EL (cell line): ENCODE results near the gene PNMA8B.

Source experiments
- DNase-seq: peaks from one replicate; pipeline ENCODE4 v3.0.0-alpha.2; 2016

The PNMA8B gene

DNA sequence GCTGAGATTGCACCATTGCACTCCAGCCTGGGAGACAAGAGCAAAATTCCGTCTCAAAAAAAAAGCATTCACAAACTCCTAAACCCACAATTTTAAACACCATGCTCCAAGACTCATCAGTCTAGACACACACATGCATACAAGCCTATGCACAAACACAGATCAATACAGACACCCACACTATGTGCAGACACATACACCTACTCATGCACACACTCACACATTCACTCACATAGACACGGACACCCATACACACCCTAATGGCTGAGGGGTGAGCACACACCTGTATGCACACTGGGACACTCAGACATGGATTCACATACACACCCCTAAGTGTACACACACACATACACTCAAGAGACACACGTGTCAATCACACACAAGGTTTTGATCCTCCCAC lies 9.3 kb downstream of the PNMA8B start:
- DNase-seq: no peak

DNA sequence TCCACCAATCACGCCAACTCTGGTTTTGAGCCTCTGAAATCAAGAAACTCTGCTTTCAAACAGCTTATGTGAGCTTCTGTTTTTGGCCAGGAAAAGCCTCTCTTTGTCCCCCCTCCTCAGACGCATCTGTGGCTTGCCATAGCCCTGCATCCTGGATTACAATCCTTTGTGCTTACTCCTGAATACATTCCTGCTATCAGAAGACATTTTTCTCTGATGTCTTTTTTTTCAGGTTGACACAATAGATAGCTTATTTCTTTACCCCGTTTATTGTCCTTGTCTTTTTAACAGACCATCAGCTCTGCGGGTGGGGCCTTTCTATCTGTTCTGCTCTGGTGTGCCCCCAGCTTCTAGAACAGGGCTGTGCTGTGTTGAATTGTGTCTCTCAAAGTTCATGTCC lies 11.0 kb downstream of the PNMA8B start:
- DNase-seq: no peak

DNA sequence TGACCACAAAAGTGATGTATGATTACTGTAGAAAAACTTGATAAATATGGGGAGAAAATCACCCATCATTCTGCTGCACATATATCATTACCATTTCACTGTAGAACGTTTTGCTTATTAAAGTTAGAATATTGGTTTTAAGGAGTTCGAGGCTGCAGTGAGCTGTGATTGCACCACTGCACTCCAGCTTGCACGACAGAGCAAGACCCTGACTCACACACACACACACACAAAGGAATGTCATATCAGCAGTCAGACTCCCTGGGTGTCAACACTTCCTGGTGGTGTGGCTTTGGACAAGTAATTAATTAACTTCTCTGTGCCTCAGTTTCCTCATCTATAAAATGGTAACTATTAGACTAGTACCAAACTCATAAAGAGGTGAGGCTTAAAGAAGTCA lies 13.0 kb downstream of the PNMA8B start:
- peak; percentile 45 for DNase-seq

DNA sequence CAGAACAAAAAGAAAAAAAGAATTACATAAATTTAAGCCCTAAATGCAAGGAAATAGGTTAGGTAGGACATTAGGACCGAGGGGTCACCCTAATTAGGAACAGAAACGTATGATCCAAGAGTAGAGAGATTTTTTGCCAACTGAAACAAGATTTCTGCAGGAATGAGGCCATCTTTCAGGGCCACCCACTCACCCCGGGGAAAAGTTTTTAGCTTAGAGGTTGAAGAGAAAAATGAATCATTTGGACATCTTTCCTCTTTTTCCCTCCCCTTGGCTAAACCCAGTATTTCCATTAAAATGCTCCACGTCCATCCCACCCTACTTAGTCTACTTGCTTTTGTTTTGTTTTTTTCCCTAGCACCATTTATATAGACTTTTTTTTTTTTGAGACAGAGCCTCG lies 13.7 kb downstream of the PNMA8B start:
- no peak for DNase-seq

DNA sequence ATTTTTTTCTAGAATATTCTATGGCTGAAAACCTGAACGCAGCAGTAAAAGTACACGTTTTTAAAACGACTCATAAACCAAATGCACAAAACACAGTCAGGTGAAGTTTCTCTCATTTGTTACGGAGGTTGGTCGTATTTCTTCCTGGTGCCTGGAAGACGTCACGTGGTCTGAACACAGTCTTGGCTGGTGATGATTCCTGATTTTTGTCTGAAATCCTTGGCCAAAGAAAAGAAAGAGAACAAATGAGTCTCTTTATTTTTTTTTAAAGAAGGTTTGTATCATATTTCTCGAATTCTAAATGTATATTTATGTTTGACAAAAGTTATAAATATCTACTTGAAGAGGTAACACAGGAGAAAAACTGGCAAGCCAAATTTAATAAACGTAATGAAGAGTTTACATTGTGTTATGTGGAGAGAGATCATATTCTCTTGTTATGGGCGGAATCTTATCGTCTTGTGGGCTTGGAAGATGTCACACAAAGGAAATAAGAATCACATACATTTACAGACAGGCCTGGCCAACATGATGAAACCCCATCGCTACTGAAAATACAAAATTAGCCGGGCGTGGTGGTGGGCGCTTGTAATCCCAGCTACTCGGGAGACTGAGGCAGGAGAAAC lies 14.3 kb downstream of the PNMA8B start:
- no peak for DNase-seq

DNA sequence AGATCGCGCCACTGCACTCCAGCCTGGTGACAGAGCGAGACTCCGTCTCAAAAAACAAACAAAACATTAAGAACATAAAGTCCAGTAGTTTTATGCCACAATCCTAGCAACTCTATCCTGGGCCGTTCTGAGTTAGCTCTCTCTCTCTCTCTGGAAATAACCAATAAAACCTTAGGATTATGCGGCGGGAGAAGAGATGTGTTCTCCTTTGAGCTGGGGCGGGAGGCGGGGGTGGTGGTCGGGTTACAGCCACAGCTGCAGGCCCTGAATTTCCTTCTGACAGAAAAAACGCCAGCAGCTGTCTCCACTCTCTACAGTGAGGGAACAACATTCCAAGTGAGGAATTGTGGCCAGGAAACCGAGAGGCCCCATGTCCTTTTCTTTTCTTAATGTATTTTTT lies 15.3 kb downstream of the PNMA8B start:
- peak; percentile 18 for DNase-seq

DNA sequence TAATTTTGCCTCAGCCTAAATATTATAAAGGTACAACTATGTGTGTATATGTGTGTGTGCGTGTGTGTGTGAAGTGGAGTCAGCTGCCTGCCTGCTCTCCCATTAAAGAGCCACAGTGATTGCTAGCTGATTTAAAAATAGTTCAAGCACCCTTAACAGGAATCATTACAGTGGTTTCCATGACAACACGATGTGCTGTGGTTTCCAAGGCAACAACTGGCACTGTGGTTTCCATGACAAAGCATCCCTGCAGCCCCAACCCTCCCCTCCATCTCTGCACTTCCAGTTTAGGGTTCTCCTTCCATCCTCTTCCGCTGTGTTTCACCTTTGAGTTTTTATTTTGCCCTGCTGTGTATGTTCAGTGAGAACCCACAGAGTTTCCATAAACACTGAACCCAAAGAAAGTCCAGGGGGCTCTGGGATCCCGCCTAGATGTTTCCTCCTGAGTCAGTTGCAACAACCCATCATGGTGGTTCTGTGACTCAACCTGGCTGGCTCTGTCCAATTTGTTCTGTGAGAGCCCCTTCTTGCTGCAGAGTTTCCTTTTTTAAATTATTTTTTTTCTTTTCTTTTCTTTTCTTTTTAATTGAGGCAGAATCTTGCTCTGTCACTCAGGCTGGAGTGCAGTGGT lies 17.2 kb downstream of the PNMA8B start:
- DNase-seq: no peak

DNA sequence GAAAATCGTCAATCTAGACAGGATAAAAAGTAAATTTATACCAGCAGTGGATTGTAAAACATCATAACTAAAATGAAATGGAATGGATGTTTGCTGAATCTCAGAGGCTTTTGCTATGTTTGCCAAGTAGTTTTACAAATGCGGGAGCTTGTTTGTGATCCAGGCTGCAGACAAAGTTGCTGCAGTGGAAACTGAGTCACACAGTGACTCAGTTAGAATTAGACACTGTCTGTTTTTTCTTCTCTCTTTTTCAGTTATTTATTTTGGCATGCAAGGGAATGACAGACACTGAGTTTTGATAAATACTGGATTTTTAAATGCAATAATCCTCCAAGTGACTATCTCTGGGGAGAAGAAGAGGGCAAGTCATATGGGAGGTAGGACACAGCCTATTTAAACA lies 19.7 kb downstream of the PNMA8B start:
- DNase-seq: no peak

DNA sequence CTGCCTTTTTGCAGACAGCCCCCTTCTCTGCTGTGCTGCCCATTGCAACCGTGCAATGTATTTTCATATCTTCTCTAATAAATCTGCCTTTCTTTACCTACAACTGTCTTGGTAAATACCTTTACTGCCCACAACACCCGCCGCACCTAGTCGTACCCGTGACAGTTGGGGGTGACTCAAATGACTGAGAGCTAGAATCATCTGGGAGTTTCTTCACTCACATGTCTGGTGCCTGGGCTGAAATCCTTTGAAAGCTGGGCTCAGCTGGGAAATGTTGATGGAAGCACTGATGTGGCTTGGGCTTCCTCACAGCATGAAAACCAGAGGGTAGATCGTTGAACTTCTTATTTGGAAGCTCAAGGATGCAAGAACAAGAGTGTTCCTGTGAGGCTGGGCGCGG lies 21.5 kb downstream of the PNMA8B start:
- no peak for DNase-seq

DNA sequence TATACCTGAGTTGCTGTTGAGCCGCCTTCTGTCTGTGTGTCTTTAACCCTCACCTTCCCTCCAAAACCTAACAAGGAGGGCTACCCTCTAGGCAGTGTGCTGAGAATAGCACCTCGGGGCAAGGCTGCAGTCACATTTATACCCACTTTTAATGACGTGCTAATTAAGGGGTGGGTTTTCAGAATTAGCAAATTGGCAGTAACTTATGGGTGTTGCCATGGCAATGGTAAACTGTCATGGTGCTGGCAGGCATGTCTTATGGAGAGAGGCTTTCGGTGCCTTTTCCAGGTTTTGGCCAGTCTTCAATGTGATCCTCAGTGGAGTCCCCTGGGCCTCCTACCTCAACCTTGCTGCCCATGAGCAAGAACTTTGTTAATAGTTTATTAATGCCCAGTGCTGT lies 23.1 kb downstream of the PNMA8B start:
- DNase-seq: no peak

DNA sequence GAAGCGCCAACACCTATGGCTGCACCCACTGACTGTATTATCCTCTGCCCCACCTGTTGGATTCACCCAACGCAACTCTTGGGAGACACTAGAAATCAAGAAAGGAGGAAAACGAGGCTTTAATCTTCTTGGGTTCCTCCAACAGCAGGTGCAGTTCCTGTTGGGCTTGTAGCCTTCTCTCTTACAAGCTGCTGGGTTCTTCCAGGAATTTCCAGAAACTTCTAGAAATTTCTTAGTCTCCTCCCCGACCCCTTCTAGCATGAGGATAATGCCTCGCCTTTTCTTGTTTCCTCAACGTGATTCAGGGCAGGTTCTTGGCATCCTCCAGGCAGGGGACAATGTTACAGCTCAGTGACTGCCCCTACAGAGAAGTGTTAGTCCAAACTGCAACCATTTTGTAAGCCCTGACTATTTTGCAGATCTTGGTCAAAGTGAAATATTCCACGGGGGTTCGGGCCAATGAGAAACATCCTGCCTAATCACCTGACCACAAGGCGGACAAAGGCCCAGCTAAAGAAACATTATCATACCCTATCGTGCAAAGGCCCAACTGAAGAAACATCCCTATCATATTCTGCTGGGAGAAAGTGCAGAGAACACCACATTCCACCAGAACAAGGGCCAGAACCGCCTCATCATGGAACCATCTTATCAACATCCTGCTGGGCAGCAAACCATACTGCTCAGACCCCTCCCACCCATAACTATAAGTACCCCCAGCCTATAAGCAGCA lies 23.7 kb downstream of the PNMA8B start:
- DNase-seq: no peak

DNA sequence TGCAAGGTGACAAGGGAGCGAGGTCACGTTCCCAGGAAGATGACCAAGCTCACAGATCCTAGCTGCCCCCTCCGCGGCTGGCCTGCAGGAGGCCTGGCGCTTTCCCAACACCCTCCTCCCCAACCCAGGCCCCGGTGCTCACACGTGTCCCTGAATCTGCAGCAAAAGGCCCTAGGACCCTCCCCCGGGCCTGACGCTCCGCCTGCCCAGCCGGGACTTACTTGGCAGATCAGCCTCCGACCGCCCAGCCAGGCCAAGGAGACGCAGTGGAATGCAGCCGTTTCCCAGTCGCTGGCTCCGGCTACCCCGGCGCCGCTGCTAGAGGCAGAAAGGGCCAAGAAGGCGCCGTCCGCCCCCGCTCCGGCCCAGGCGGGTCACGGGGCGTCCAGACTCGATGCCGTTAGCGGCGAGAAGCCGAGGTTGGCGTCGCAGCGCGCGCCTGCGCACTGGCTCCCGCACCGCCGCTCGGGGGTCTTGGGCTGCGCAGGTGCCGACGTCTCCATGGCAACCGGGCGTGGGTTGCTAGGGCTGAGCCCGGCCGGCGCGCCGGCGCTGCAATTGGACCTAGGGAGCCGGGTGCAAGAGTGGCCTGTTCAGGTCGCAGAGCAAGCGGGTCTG lies 24.4 kb downstream of the PNMA8B start, which contains the start of gene PNMA8A:
PNMA8A (minus strand) TSS at position 448 of the 618 bp plus-strand sequence. CDS start 528 bp downstream, outside the sequence.
- peak; percentile 59 for DNase-seq

DNA sequence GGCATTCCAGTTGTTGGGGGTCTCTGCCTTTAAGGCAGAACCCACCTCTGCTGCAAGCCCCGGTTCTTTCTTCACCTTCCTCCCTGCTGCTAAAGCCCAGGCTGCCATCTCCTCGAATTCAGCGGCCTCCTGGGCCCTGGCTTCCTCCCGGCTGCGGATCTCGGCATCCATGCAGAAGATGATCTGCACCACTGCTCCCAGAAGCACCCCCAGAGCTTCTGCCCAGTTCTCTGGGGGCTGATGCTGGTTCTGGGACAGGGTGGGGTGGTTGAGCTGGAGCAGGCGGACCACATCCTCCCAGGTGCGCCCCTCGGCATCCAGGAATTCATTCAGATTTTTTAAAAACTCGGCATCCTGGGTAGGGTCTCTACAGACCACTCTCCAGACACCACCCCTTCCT lies 25.3 kb downstream of the PNMA8B start:
- no peak for DNase-seq

DNA sequence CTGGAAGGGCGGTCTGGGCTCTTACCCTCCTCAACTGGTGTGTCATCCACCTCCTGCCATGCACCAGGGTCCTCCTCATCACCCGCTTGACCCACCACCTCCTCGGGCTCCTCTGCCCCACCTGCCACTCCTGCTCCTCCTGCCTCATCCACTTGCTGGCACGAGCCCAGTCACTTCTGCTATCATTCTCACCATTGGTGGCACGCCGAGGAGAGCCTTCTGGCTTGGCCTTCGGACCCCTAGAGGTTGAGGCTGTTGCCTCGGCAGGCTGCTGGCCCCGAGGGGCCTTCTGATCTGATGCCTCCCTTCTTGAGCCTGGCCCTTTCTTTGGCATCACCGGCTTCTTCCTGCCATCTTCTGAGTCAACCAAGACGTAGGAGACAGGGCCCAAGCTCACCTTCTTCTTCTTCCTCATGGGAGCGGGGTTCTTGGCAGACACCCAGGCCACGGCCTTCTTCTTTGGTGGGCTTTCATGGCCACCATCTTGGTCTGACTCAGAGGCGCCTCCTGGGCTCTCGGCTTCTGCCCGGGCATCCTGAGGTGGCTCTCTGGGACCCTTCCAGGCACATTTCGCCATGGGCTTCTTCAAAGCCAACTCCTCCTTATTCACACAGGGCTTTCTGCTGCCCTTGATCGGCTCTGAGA lies 26.0 kb downstream of the PNMA8B start:
- DNase-seq: no peak

DNA sequence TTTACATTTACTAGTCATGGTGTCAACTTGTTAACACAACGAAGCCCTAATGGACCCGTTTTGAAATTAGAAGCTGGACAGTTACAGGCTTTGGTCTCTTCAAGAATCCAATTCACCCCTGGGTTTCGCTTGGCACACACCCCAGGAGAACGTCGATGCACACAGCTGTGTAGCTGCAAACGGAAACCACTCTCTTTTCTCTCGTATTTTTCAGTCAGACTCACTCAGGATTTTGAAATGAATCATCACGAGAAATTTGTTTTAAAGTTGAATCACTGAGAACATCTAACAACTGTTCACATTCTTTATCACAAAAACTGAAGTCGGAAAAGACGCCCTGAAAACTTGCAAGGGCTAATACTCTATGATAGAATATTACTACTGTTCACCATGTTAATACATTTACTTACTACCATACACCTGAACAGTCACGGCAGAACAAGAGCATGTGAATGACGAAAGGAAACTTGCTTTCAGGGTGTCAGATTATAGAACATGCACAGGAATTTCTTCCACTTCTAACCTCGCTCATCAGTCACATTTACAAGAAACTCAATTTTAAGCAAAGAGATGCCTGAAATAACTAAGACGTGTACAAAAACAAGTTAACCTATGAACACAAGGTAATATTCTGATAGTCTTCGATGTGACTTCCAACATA lies 29.0 kb downstream of the PNMA8B start:
- peak; percentile 83 for DNase-seq

DNA sequence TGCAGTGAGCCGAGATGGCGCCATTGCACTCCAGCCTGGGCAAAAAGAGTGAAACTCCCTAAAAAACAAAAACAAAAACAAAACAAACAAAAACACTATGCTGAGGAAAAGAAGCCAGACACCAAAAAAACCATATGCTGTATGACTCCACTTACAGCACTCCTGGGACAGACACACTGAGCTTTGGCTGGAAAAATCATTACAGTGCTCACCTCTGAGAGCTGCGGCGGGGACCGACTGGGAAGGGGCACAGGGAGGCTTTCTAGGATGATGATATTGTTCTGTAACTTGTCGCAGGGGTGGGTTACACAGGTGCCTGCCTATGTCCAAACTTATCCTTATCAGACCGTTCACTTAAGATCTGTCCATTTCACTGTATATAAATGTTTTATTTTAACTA lies 32.2 kb downstream of the PNMA8B start:
- DNase-seq: no peak

DNA sequence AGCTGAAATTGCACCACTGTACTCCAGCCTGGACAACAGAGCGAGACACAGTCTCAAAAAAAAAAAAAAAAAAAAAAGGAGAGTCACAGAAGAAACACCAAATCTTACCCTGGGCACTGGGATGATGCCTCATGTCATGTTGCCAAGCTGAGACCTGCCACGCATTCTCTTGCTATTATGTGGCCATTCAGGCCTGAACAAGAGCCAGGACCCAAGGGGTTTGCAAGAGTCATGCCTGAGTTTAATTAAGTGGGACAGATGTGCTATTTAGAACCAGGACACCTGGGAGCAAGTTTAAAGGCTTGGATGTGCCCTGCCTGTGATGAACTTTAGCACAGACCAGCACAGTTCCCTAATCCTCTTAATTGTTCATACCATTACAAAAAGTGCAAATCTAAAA lies 34.1 kb downstream of the PNMA8B start:
- peak; percentile 17 for DNase-seq

DNA sequence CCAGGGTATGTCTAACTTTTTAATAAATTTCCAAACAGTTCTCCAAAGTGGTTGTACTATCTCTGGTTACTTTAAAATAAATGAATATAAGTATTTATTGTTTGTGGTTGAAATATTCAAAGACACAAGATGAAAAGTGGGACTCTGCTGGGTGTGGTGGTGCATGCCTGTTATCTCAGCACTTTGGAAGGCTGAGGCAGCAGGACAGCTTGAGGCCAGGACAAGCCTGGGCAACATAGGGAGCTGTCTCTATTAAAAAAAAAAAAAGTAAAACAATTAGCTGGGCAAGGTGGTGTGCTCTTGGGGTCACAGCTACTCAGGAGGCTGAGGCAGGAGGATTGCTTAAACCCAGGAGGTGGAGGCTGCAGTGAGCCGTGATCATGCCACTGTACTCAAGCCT lies 34.7 kb downstream of the PNMA8B start:
- DNase-seq: no peak

DNA sequence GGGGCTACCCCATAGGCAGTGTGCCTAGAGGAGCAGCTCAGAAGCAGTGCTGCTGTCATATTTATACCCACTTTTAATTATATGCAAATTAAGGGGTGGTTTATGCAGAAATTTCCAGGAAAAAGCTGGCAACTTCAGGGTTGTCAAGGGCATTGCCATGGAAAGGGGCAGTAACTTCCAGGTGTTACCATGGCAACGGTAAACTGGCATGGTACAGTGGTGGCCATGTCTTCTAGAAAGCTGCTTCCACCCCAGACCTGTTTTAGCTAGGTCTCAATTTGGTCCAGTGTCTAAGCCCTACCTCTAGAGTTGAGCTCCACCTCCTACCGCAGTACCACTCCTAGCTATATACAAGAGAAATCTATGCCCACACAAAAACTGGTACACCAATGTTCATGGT lies 35.6 kb downstream of the PNMA8B start:
- no peak for DNase-seq

DNA sequence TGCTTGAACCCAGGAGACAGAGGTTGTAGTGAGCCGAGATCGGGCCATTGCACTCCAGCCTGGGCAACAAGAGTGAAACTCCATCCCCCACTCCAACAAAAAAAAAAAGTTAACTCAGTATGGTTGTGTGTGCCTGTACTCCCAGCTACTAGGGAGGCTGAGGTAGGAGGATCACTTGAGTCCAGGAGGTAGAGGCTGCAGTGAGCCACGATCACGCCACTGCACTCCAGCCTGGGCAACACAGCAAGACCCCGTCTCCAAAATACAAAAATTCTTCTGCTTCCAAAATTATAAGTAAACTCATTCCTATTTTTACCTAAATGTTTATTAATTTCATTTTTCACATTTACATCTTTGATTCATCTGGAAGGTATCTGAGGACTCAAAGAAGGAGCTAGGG lies 38.7 kb downstream of the PNMA8B start:
- DNase-seq: no peak

DNA sequence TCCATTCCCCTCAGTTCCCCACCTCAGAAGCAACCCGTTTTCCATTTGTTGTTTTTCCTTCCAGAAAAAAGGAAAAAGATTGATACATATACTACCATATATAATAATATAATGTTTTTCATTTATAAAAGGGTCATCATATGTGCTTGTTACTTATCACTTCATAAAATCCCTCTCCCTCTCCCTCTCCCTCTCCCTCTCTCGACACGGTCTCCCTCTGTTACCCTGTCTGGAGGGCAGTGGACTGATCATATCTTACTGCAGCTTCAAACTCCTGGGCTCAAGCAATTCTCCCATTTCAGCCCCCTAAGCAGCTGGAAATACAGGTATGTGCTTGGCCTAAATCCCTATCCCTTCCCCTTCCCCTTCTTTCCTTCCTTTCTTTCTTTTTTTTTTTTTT lies 41.4 kb downstream of the PNMA8B start:
- DNase-seq: no peak

DNA sequence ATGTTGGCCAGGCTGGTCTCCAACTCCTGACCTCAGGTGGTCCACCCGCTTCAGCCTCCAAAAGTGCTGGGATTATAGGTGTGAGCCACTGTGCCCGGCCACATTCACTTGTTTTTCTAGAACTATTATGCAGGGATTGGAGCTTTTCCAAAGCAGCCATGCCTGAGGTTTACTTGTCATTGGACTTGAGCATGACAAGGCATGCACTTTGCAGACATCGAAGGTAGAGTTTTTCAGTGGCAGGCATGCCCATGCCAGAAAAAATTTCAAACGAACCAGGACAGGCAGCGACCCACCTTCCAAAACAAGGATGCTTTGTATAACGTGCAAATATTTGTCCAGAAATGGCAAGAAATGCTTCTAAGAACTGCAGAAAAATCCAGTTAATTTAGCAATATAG lies 42.0 kb downstream of the PNMA8B start:
- no peak for DNase-seq

DNA sequence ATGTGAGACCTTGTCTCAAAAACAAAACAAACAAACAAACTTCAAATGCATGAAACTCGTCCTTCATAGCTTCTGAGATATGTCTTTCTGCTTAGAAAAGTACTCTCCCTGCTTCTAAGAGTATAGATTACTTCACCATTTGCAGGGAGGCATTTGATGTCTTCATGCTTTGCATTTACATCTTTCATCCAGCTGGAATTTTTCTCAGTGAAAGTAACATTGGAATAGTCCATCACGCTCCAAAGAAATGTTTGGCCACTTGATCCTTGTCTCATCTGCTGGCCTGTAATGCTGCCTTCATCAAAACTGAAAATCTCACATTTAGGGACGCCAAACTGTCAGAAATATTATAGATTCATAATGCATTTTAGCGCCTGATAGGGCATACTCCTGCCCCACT lies 43.5 kb downstream of the PNMA8B start:
- no peak for DNase-seq
